Liver (tissue), 9 donors: ENCODE measurements around the gene MARCHF10. TPM values are rescaled to one million over a fixed set of nuclear protein-coding genes. Genes with fewer than 3 reads are reported as not detected.

Experiments used
- DNase-seq: peaks from one replicate; pipeline ENCODE4 v3.0.0-alpha.2; 2017; ENCODE audit warnings: low spot score
- H3K27ac ChIP-seq, 2 donors: one replicate each; pipeline ENCODE4 v1.7.0; 2013; ENCODE audit warnings: inconsistent platforms in 2 of 2, low read length in 2 of 2, control low read depth in 1 of 2, low read depth in 1 of 2, mild to moderate bottlenecking in 1 of 2
- H3K27me3 ChIP-seq, 4 donors: one replicate each; pipeline versions ENCODE4 v1.6.1 to v1.7.0; 2013; ENCODE audit warnings: low read length in 3 of 4, inconsistent platforms in 1 of 4, mild to moderate bottlenecking in 1 of 4, moderate library complexity in 1 of 4; ENCODE audit not compliant: control insufficient read depth in 4 of 4, insufficient read depth in 4 of 4
- H3K36me3 ChIP-seq, 4 donors: one replicate each; pipeline versions ENCODE4 v1.6.1 to v1.7.0; 2013; ENCODE audit warnings: low read length in 3 of 4, mild to moderate bottlenecking in 3 of 4, low read depth in 1 of 4, moderate library complexity in 1 of 4; ENCODE audit not compliant: control insufficient read depth in 4 of 4, insufficient read depth in 3 of 4
- H3K4me1 ChIP-seq, 4 donors: one replicate each; pipeline versions ENCODE4 v1.6.1 to v1.7.0; 2013; ENCODE audit warnings: low read length in 3 of 4, mild to moderate bottlenecking in 3 of 4, moderate library complexity in 1 of 4; ENCODE audit not compliant: control insufficient read depth in 4 of 4, insufficient read depth in 4 of 4
- H3K4me3 ChIP-seq, 3 donors: one replicate each; pipeline versions ENCODE4 v1.6.1 to v1.7.0; 2013; ENCODE audit warnings: low read length in 3 of 3, control low read depth in 1 of 3, low read depth in 1 of 3, mild to moderate bottlenecking in 1 of 3
- H3K9ac ChIP-seq, 2 donors: one replicate each; pipeline ENCODE4 v1.7.0; 2013; ENCODE audit warnings: low read length in 2 of 2, mild to moderate bottlenecking in 2 of 2, moderate library complexity in 2 of 2, control low read depth in 1 of 2, low read depth in 1 of 2
- H3K9me3 ChIP-seq, 4 donors: one replicate each; pipeline versions ENCODE4 v1.6.1 to v1.7.0; 2013; ENCODE audit warnings: low read length in 3 of 4; ENCODE audit not compliant: control insufficient read depth in 4 of 4
- ATF3 ChIP-seq: IDR thresholded peaks from 2 replicates; pipeline ENCODE4 v1.6.1; 2016; ENCODE audit warnings: antibody characterized with exemption
- CTCF ChIP-seq: fragments of 150-350 bp; IDR thresholded peaks from 2 replicates; pipeline ENCODE4 v1.5.1; 2017; ENCODE audit warnings: improper control_type of control experiment, low read depth, low read length; ENCODE audit not compliant: missing input control
- EGR1 ChIP-seq, 2 donors: IDR thresholded peaks; 2 replicates each; pipeline ENCODE4 v1.6.1; 2016 to 2018; ENCODE audit warnings: antibody characterized with exemption in 2 of 2, low read depth in 2 of 2
- FOXA1 ChIP-seq: IDR thresholded peaks from 2 replicates; pipeline ENCODE4 v1.6.1; 2016; ENCODE audit warnings: antibody characterized with exemption
- FOXA2 ChIP-seq: IDR thresholded peaks from 2 replicates; pipeline ENCODE4 v1.6.1; 2016; ENCODE audit warnings: antibody characterized with exemption
- HNF4A ChIP-seq, 2 donors: conservative IDR thresholded peaks; 2 replicates each; pipeline ENCODE4 v1.6.1; 2016; ENCODE audit warnings: antibody characterized with exemption in 2 of 2, mild to moderate bottlenecking in 2 of 2
- HNF4G ChIP-seq: IDR thresholded peaks from 2 replicates; pipeline ENCODE4 v1.6.1; 2016; ENCODE audit warnings: antibody characterized with exemption
- JUND ChIP-seq, 2 donors: IDR thresholded peaks; 2 replicates each; pipeline ENCODE4 v1.6.1; 2016; ENCODE audit warnings: antibody characterized with exemption in 2 of 2
- NR2F2 ChIP-seq: IDR thresholded peaks from 2 replicates; pipeline ENCODE4 v1.6.1; 2016; ENCODE audit warnings: antibody characterized with exemption
- RAD21 ChIP-seq, 2 donors: IDR thresholded peaks; 2 replicates each; pipeline ENCODE4 v1.6.1; 2016; ENCODE audit warnings: antibody characterized with exemption in 2 of 2, mild to moderate bottlenecking in 2 of 2
- REST ChIP-seq: IDR thresholded peaks from 2 replicates; pipeline ENCODE4 v1.6.1; 2016; ENCODE audit warnings: antibody characterized with exemption, mild to moderate bottlenecking
- RXRA ChIP-seq, 2 donors: IDR thresholded peaks; 2 replicates each; pipeline ENCODE4 v1.6.1; 2017 to 2018; ENCODE audit warnings: antibody characterized with exemption in 2 of 2, mild to moderate bottlenecking in 1 of 2
- SP1 ChIP-seq: IDR thresholded peaks from 2 replicates; pipeline ENCODE4 v1.6.1; 2018; ENCODE audit warnings: antibody characterized with exemption, mild to moderate bottlenecking
- YY1 ChIP-seq: IDR thresholded peaks from 2 replicates; pipeline ENCODE4 v1.6.1; 2016; ENCODE audit warnings: antibody characterized with exemption, mild to moderate bottlenecking
- ZBTB33 ChIP-seq: IDR thresholded peaks from 2 replicates; pipeline ENCODE4 v1.6.1; 2016; ENCODE audit warnings: antibody characterized with exemption
- WGBS: extraction: QIAGEN DNeasy Blood & Tissue Kit; methylation state at CpG from one replicate; pipeline ENCODE4 v1.1.7; 2013; 5-methylcytosine and 5-hydroxymethylcytosine counted together
- polyA plus RNA-seq, 2 donors: library from polyadenylated mRNA; stranded (reverse) in 1 of 2; unstranded in 1 of 2; fragments of 200-250 nt in 1 of 2; fragments of >200 nt in 1 of 2; fragmentation: Nextera tagmentation in 1 of 2; extraction: Ambion mirVana in 1 of 2; gene quantifications; one replicate each; pipeline versions ENCODE4 v1.2.1 to v1.2.3, GENCODE V29; 2013 to 2015
- total RNA-seq, 2 donors: library from RNA; depleted of rRNA; stranded (reverse); fragments of >200 nt; gene quantifications; one replicate each; pipeline ENCODE4 v1.2.3, GENCODE V29; 2014
- donor health status: healthy.
- donor health status: healthy.
- donor health status: healthy.
- donor health status: healthy.
- donor health status: healthy.

Gene MARCHF10
- total and polyA plus RNA-seq, 4 donors: not detected

GRCh38 chr17:62689441-62690167, 118.5 kb downstream of the MARCHF10 start:
- 91% methylated on average over 37 of the region's 37 CpGs for WGBS
- DNase-seq: no peak

GRCh38 chr17:62688398-62689160, 119.5 kb downstream of the MARCHF10 start:
- no peak overlapping the region for H3K9ac ChIP-seq
- H3K4me3 ChIP-seq: no peak overlapping the region
- WGBS: 84% methylated on average over 11 of the region's 11 CpGs
- no peak overlapping the region for H3K27ac ChIP-seq
- H3K36me3 ChIP-seq: no peaks in the 10 kb centered on the region
- no peaks in the 10 kb centered on the region for H3K4me1 ChIP-seq
- no peaks in the 10 kb centered on the region for H3K27me3 ChIP-seq
- DNase-seq: no peak
- no peaks in the 10 kb centered on the region for H3K9me3 ChIP-seq
- TF ChIP-seq NR2F2 (no peak), FOXA2 (no peak), EGR1 (IDR thresholded peaks at IDR 0.05; ENCODE audit: low read depth in 2 of 2) (no peak), JUND (IDR thresholded peaks at IDR 0.05) (no peak), YY1 (no peak), RXRA (IDR thresholded peaks at IDR 0.05) (no peak), HNF4A (conservative IDR thresholded peaks at IDR 0.05) (no peak), FOXA1 (no peak), SP1 (no peak), CTCF (no peak), HNF4G (no peak), REST (no peak), ATF3 (no peak), RAD21 (IDR thresholded peaks at IDR 0.05) (no peak)

More at GRCh38 chr17:62689441-62690167, 118.5 kb downstream of the MARCHF10 start:
- no peaks in the 10 kb centered on the region for H3K27me3 ChIP-seq
- H3K9ac ChIP-seq: no peak overlapping the region
- H3K9me3 ChIP-seq: no peaks in the 10 kb centered on the region
- no peak overlapping the region for H3K27ac ChIP-seq
- no peaks in the 10 kb centered on the region for H3K36me3 ChIP-seq
- H3K4me1 ChIP-seq: no peaks in the 10 kb centered on the region
- H3K4me3 ChIP-seq: no peak overlapping the region
- no peak for TF ChIP-seq CTCF
- TF ChIP-seq JUND (IDR thresholded peaks at IDR 0.05): no peak
- no peak for TF ChIP-seq EGR1 (IDR thresholded peaks at IDR 0.05; ENCODE audit: low read depth in 2 of 2)
- TF ChIP-seq ZBTB33: no peak
- no peak for TF ChIP-seq YY1
